Psoas muscle (tissue), 8 donors: ENCODE data around the gene LTC4S. TPM values are rescaled to one million over a fixed set of nuclear protein-coding genes. Genes with fewer than 3 reads are reported as not detected.
A peak's percentile ranks its signal among the peaks of the same experiment; 100 is the strongest.

Source experiments
- ATAC-seq, 4 donors: fragments of 200-7000 bp; cut with Tn5 transposase; one replicate each; pipeline ENCODE4 v1.9.1; 2020; ENCODE audit warnings: moderate library complexity in 3 of 4, mild to moderate bottlenecking in 2 of 4
- DNase-seq, 2 donors: peaks; one replicate each; pipeline ENCODE4 v3.0.0-alpha.2; 2020
- H3K27ac ChIP-seq: fragments of 200-600 bp; one replicate; pipeline ENCODE4 v1.8.0; 2022
- H3K27me3 ChIP-seq, 3 donors: fragments of 200-600 bp in 1 of 3; one replicate each; pipeline versions ENCODE4 v1.6.1 to v1.8.0; 2013 to 2022; ENCODE audit warnings: low read length in 2 of 3, mild to moderate bottlenecking in 2 of 3, moderate library complexity in 1 of 3; ENCODE audit not compliant: insufficient read depth in 3 of 3
- H3K36me3 ChIP-seq, 2 donors: fragments of 200-600 bp in 1 of 2; one replicate each; pipeline versions ENCODE4 v1.6.1 to v1.8.0; 2013 to 2022; ENCODE audit warnings: low read depth in 1 of 2, mild to moderate bottlenecking in 1 of 2, moderate library complexity in 1 of 2; ENCODE audit not compliant: insufficient read depth in 1 of 2
- H3K4me1 ChIP-seq: fragments of 200-600 bp; one replicate; pipeline ENCODE4 v1.8.0; 2022
- H3K4me3 ChIP-seq: fragments of 200-600 bp; one replicate; pipeline ENCODE4 v1.8.0; 2022; ENCODE audit warnings: mild to moderate bottlenecking
- H3K9me3 ChIP-seq: fragments of 200-600 bp; one replicate; pipeline ENCODE4 v1.8.0; 2022
- WGBS, 3 donors: extraction: QIAGEN DNeasy Blood & Tissue Kit; methylation state at CpG; one replicate each; pipeline versions ENCODE4 v1.1.6 to v1.1.7; 2013; 5-methylcytosine and 5-hydroxymethylcytosine counted together
- intact Hi-C, 2 donors: fragments of 100-400 bp; cut with DNase I; formaldehyde crosslinking; loops; one replicate each; pipeline versions ENCODE4 v1.11.0 to v1.14.2; 2022
- polyA plus RNA-seq, 3 donors: library from polyadenylated mRNA; stranded (reverse); fragments of 200-250 nt; gene quantifications; one replicate each; pipeline ENCODE4 v1.2.3, GENCODE V29; 2013
- total RNA-seq, 4 donors: library from RNA; stranded (reverse); fragmentation: NEBNext Ultra II Directional in 2 of 4; extraction: Animal tissue kit (Norgen Biotek cat#: 25700) in 2 of 4; gene quantifications; one replicate each; pipeline versions ENCODE4 v1.2.1 to v1.2.4, GENCODE V29; 2021 to 2023
- TF ChIP-seq, protein P1 (sequence below): fragments of 200-600 bp; IDR thresholded peaks from one replicate; pipeline ENCODE4 v1.8.0; 2022; ENCODE audit warnings: antibody characterized with exemption
- donor health status: healthy with polysubstance abuse.
- donor health status: DM: no; HTN: no; CAD: no; lungs with moderate emphysema.
- donor health status: Bipolar disorder and iron deficiency.
- donor health status: healthy.
- donor health status: DM: yes; HTN: yes; CAD: no.
- donor health status: DM: no; HTN: no; CAD: no.
- donor health status: DM: no; HTN: no; CAD: no.
- donor health status: DM: yes; HTN: yes; CAD: no.

The LTC4S gene
- total and polyA plus RNA-seq, 7 donors, result 1.5 to 6.7 (median 2.2) TPM

DNA sequence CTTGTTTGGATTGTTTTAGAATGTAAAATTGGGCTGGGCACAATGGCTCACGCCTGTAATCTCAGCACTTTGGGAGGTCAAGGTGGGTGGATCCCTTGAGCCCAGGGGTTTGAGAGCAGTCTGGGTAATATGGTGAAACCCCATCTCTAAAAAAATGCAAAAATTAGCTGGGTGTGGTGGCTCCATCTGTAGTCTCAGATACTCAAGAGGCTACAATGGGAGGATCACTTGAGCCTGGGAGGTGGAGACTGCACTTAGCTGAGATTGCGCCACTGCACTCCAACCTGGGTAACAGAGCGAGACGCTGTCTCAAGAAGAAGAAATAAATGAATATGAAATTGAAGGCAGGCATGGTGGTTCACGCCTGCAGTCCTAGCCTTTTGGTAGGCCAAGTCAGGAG, 39.8 kb upstream of the LTC4S start:
- peaks cover 5% of the 10 kb centered on the region for H3K4me1 ChIP-seq
- intact Hi-C loops, result no loop called here
- H3K36me3 ChIP-seq, result peaks cover 0 to 5% of the 10 kb centered on the region in 2 donors
- no peak for ATAC-seq
- H3K4me3 ChIP-seq, result no peak overlapping the region
- no peaks in the 10 kb centered on the region for H3K27me3 ChIP-seq
- 93 to 98% (median 97%) methylated on average over 5 of the region's 5 CpGs for WGBS, 3 donors
- TF ChIP-seq, protein P1, sequence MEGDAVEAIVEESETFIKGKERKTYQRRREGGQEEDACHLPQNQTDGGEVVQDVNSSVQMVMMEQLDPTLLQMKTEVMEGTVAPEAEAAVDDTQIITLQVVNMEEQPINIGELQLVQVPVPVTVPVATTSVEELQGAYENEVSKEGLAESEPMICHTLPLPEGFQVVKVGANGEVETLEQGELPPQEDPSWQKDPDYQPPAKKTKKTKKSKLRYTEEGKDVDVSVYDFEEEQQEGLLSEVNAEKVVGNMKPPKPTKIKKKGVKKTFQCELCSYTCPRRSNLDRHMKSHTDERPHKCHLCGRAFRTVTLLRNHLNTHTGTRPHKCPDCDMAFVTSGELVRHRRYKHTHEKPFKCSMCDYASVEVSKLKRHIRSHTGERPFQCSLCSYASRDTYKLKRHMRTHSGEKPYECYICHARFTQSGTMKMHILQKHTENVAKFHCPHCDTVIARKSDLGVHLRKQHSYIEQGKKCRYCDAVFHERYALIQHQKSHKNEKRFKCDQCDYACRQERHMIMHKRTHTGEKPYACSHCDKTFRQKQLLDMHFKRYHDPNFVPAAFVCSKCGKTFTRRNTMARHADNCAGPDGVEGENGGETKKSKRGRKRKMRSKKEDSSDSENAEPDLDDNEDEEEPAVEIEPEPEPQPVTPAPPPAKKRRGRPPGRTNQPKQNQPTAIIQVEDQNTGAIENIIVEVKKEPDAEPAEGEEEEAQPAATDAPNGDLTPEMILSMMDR, result no peak
- no peak for DNase-seq
- H3K27ac ChIP-seq, result no peak overlapping the region
- no peaks in the 10 kb centered on the region for H3K9me3 ChIP-seq

DNA sequence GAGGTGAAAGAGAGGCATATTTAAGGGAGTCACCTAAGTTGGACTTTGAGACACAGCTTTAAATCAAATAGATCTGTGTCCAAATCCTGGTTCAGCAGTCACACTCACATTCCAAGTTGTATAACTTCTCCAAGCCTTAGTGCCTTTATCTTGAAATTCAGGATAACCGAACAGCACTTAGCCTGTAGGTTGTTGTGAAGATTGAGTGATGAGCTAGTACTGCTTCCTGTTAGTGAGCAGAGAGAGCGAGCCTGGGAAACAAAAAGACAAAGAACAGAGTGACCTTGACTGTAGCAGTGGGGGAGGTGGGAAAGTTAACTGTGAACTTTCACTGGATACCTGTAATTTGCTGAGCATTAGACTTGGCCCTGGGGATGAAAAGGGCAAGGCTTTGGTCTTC, 38.8 kb upstream of the LTC4S start:
- no peak for ATAC-seq
- Histone ChIP-seq H3K4me1 (peaks cover 14% of the 10 kb centered on the region), H3K36me3 (peaks cover 0 to 5% of the 10 kb centered on the region in 2 donors), H3K4me3 (no peak overlapping the region), H3K27me3 (no peaks in the 10 kb centered on the region), H3K9me3 (no peaks in the 10 kb centered on the region), H3K27ac (no peak overlapping the region)
- intact Hi-C loops, result no loop called here
- TF ChIP-seq, protein P1, result no peak
- no peak for DNase-seq
- WGBS, 3 donors, result 66 to 74% (median 71%) methylated on average over 2 of the region's 2 CpGs

DNA sequence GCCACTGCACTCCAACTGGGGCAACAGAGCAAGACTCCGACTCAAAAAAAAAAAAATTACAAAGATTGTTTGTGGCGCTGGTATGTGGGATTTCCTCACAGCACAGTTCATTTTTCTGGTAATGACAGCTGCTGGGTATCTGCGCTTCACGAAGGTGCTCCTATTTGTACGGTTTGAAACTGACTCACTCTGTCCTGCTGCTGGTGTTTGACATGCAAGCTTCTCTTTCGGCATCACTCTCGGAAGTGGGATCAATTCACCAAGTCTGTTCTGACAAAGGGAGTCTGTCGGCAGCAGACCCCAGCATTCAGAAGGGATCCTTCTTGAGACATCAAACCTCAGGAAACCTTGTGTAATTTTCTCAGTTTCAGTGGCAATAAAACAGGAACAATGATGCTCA, 34.8 kb upstream of the LTC4S start:
- intact Hi-C loops, result no loop called here
- DNase-seq (no peak), ATAC-seq (no peak)
- H3K27ac ChIP-seq, result peak overlapping the region; percentile 72
- no peaks in the 10 kb centered on the region for H3K27me3 ChIP-seq
- H3K9me3 ChIP-seq, result no peaks in the 10 kb centered on the region
- H3K4me1 ChIP-seq, result peaks cover 46% of the 10 kb centered on the region
- TF ChIP-seq, protein P1, result no peak
- H3K36me3 ChIP-seq, result no peaks in the 10 kb centered on the region
- WGBS, 3 donors, result 85 to 88% (median 87%) methylated on average over 8 of the region's 8 CpGs
- H3K4me3 ChIP-seq, result no peak overlapping the region

DNA sequence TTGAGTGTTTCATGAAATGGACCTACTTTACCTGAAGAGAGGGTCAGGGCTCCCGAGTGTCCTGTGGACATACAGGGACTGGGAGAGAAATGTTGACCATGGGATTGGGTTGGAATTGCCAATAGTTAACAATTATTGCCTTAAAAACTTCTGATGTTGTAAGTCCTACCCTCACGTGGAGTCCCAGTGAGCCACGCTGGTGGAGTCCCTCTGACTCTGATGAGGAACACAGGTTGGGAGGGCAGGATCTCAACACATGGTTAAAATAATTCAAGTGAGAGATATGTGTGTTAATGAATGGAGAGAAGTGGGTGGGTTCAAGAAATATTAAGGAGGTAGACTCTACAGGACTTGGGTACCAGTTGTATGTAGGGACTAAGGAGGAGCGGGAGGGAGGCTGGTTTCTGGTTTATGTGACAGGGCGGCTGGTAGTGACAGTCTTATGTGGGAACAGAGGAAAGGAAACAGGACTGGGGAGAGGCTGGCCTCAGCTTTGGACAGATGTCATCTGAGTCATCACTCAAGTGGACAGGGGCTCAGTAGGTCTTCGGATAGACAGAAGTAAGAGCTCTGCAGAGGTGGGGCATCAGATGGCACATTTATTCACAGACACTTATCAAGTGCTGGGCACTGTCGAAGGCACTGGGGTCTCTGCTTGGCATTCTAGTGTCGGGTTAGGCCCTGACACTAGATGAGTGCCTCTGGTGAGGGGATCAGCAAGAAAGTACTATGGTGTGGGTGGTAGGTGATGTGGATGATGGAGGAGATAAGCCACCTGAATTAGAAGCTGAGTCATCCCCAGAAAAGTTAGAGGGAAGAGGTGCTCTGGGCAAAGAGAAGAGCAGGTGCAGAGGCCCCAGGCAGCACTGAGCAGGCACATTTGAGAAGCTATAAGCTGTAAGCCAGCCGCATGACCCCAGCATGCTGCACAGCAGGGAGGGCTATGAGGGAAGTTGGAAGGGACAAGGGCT, 33.9 kb upstream of the LTC4S start:
- intact Hi-C loops, result loop anchor here in 1 of 2 donors (5.0 kb wide), 1 partner anchor 147 kb away; the partner anchor contains the start of gene TBC1D9B
- ATAC-seq, result peak; percentile 66 to 86 (median 73)
- TF ChIP-seq, protein P1, result no peak
- Histone ChIP-seq H3K27ac (peak overlapping the region; percentile 72), H3K4me1 (peaks cover 48% of the 10 kb centered on the region), H3K4me3 (no peak overlapping the region), H3K9me3 (no peaks in the 10 kb centered on the region), H3K36me3 (no peaks in the 10 kb centered on the region), H3K27me3 (no peaks in the 10 kb centered on the region)
- DNase-seq, result peak in 1 of 2 donors; percentile 35
- WGBS, 3 donors, result 78 to 89% (median 79%) methylated on average over 9 of the region's 9 CpGs
